ENCODE data around the gene RELN.

RELN gene

DNA sequence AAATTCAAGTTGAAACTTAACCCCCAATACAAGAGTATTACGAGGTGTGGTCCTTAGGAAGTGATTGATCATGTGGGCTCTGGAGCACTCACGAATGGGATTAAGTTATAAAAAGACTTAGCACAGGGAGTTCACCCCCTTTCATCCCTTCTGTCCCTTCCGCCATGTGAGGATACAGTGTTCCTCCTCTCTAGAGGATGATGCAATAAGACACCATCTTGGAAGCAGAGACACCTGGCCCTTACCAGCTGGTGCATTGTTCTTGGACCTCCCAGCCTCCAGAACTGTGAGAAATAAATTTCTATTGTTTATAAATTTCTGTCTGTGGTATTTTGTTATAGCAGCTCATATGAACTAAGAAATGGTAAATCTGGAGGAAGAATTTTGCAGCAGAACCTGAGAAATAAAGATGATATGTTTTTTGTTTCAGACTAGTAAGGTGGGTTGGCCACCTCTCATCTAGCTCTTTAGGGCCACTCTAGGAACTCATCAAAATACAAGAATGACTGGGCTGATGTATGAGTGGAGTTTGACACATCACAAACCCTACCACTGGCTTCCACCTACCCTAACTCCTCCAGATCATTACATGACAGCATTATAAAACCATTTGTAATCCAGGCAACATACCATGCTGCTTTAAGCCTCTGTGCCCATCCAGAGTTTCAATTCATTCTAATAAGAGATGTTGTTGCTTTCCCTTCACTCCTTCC is 565.8 kb downstream of the RELN start:
- Histone ChIP-seq H3K9ac (ENCODE audit: low read depth, low read length, poor library complexity, severe bottlenecking) (no peak overlapping the region), H3K9me3 (ENCODE audit: insufficient read depth, low read depth, low read length) (no peaks in the 10 kb centered on the region)
- TF ChIP-seq, protein P1, sequence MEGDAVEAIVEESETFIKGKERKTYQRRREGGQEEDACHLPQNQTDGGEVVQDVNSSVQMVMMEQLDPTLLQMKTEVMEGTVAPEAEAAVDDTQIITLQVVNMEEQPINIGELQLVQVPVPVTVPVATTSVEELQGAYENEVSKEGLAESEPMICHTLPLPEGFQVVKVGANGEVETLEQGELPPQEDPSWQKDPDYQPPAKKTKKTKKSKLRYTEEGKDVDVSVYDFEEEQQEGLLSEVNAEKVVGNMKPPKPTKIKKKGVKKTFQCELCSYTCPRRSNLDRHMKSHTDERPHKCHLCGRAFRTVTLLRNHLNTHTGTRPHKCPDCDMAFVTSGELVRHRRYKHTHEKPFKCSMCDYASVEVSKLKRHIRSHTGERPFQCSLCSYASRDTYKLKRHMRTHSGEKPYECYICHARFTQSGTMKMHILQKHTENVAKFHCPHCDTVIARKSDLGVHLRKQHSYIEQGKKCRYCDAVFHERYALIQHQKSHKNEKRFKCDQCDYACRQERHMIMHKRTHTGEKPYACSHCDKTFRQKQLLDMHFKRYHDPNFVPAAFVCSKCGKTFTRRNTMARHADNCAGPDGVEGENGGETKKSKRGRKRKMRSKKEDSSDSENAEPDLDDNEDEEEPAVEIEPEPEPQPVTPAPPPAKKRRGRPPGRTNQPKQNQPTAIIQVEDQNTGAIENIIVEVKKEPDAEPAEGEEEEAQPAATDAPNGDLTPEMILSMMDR (conservative IDR thresholded peaks at IDR 0.05; ENCODE audit: low read length) = no peak
- TF ChIP-seq EZH2phosphoT487 (IDR thresholded peaks at IDR 0.05; ENCODE audit: borderline replicate concordance) = no peak

More for the DNA sequence above, 565.8 kb downstream of the RELN start:
- Histone ChIP-seq H4K20me1 (ENCODE audit: insufficient read depth, low read length, poor library complexity, severe bottlenecking) (no peaks in the 10 kb centered on the region), H3K4me3 (ENCODE audit: low read length, poor library complexity, severe bottlenecking) (no peak overlapping the region), H3K4me2 (ENCODE audit: low read depth, low read length, poor library complexity, severe bottlenecking) (no peak overlapping the region), H3K36me3 (ENCODE audit: insufficient read depth, low read length) (no peaks in the 10 kb centered on the region), H3K4me1 (ENCODE audit: insufficient read depth, low read length, poor library complexity, severe bottlenecking) (no peaks in the 10 kb centered on the region), H3F3A (ENCODE audit: low read depth) (no peaks in the 10 kb centered on the region), H3K27me3 (ENCODE audit: insufficient read depth, low read length, poor library complexity, severe bottlenecking) (no peaks in the 10 kb centered on the region), H3K79me2 (ENCODE audit: insufficient read depth, low read length) (no peaks in the 10 kb centered on the region), H3K9me2 (replicated peaks; ENCODE audit: low read depth, low read length) (no peaks in the 10 kb centered on the region), H2AFZ (ENCODE audit: low read length) (no peak overlapping the region)
